ENCODE results near the gene RAB41. TPM values are rescaled to one million over a fixed set of nuclear protein-coding genes. Genes with fewer than 3 reads are reported as not detected.

Gene RAB41
- total RNA-seq (2022; extraction: Qiagen RNA extraction; ENCODE audit: low read depth) = not detected in 5 replicates

GRCh38 chrX:70281951-70282350 is at the start of gene RAB41:
RAB41 (plus strand) TSS chrX:70282172; CDS start chrX:70282218, 46 bp downstream.

GRCh38 chrX:70234355-70234754 is 47.6 kb upstream of the RAB41 start, which contains the start of gene AWAT1:
AWAT1 (plus strand) TSS chrX:70234655; CDS start chrX:70234696, 41 bp downstream.

GRCh38 chrX:70260104-70260503 is 21.9 kb upstream of the RAB41 start, which contains the start of gene P2RY4:
P2RY4 (minus strand) TSS chrX:70260204; CDS start chrX:70259624, 580 bp downstream.

GRCh38 chrX:70268034-70268433 is 13.9 kb upstream of the RAB41 start, which contains the start of gene ARR3:
ARR3 (plus strand) TSS chrX:70268334; CDS start chrX:70269386, 1,052 bp downstream.

GRCh38 chrX:70289793-70290770 is 8.1 kb downstream of the RAB41 start, which contains the start of the genes KIF4A and PDZD11:
KIF4A (plus strand) TSS chrX:70290104; CDS start chrX:70290459, 355 bp downstream.
PDZD11 (minus strand) TSS chrX:70289927; CDS start chrX:70289341, 586 bp downstream.

Other genes starting within 250 kb of the RAB41 start
- not detected in 5 replicates for gene AWAT2, start 232.2 kb upstream of the RAB41 start, total RNA-seq (2022; extraction: Qiagen RNA extraction; ENCODE audit: low read depth)
- gene OTUD6A, start 219.7 kb upstream of the RAB41 start, total RNA-seq (2022; extraction: Qiagen RNA extraction; ENCODE audit: low read depth) = not detected in 5 replicates
- 58.4 to 70.3 TPM (median 66.8 TPM) in 5 replicates for gene IGBP1, start 148.7 kb upstream of the RAB41 start, total RNA-seq (2022; extraction: Qiagen RNA extraction; ENCODE audit: low read depth)
- gene DGAT2L6, start 104.7 kb upstream of the RAB41 start, total RNA-seq (2022; extraction: Qiagen RNA extraction; ENCODE audit: low read depth) = not detected in 5 replicates
- gene AWAT1, start 47.5 kb upstream of the RAB41 start, total RNA-seq (2022; extraction: Qiagen RNA extraction; ENCODE audit: low read depth) = not detected in 5 replicates
- gene P2RY4, start 22.0 kb upstream of the RAB41 start, total RNA-seq (2022; extraction: Qiagen RNA extraction; ENCODE audit: low read depth) = 0.03 TPM in 1 of 5 replicates, not detected in the others
- gene ARR3, start 13.8 kb upstream of the RAB41 start, total RNA-seq (2022; extraction: Qiagen RNA extraction; ENCODE audit: low read depth) = not detected in 5 replicates
- 87.8 to 109 TPM (median 91.9 TPM) in 5 replicates for gene PDZD11, start 7.8 kb downstream of the RAB41 start, total RNA-seq (2022; extraction: Qiagen RNA extraction; ENCODE audit: low read depth)
- gene KIF4A, start 7.9 kb downstream of the RAB41 start, total RNA-seq (2022; extraction: Qiagen RNA extraction; ENCODE audit: low read depth) = 26.9 to 30.4 TPM (median 28.7 TPM) in 5 replicates
- gene GDPD2, start 141.1 kb downstream of the RAB41 start, total RNA-seq (2022; extraction: Qiagen RNA extraction; ENCODE audit: low read depth) = 0.07 to 0.13 TPM (median 0.07 TPM) in 3 of 5 replicates, not detected in the others
- gene DLG3, start 162.7 kb downstream of the RAB41 start, total RNA-seq (2022; extraction: Qiagen RNA extraction; ENCODE audit: low read depth) = 2.5 to 3.3 TPM (median 3.2 TPM) in 5 replicates

Measured in A549 treated with CpdA at 1 μM for 4 hours (cell line).